RWPE1 (cell line): ENCODE results near the gene TMPRSS13.

Source experiments
- CTCF ChIA-PET: fragments of 350-600 bp; sonication (Branson Sonifier 250); formaldehyde crosslinking; extraction: SDS; loops from one replicate; lab custom pipeline; 2021; lab: Yijun Ruan, JAX
- POLR2A ChIA-PET: fragments of 400-600 bp; formaldehyde crosslinking; extraction: SDS; loops from one replicate; lab custom pipeline; 2020; ENCODE audit warnings: antibody characterized with exemption; ENCODE audit not compliant: low non-redundant PET; lab: Yijun Ruan, JAX
- DNase-seq: peaks from one replicate; pipeline ENCODE4 v3.0.0; 2012; ENCODE audit warnings: low spot score
- H3K27ac ChIP-seq: fragments of 450-650 bp; 2 replicates; pipeline ENCODE4 v1.5.1; 2017
- TF ChIP-seq, protein P1 (sequence below): fragments of 450-650 bp; conservative IDR thresholded peaks from 2 replicates; pipeline ENCODE4 v1.5.1; 2017; ENCODE audit warnings: low read depth, mild to moderate bottlenecking

Gene TMPRSS13

DNA sequence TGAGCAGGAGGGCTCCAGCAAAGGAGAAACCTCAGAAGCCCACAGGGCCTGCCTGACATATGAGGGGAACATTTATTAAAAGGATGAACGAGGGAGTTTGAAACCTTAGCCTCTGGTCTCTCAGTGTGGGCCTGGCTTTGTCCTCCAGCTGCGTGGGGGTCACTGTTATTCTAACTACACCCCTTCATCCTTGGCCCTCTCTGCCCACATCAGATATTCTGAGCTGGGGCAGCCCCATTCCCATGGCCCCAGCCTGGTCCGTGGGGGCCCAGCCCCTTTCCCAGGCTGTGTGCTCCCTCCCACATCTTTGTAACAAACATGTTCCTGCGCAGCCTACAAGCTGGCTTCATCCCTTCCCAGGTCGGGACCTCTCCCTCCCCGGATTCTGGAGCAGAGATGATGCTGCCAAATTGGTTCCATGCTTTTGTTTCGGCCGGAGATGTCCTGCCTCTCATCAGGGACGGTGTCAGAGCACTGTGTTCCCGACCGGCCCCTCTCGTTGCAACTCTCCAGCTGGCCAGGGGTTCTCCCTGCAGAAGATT lies 56.7 kb downstream of the TMPRSS13 start:
- CTCF ChIA-PET: no interaction called here
- no peak overlapping the region for H3K27ac ChIP-seq
- no peak for DNase-seq
- POLR2A ChIA-PET: no interaction called here
- TF ChIP-seq, protein P1, sequence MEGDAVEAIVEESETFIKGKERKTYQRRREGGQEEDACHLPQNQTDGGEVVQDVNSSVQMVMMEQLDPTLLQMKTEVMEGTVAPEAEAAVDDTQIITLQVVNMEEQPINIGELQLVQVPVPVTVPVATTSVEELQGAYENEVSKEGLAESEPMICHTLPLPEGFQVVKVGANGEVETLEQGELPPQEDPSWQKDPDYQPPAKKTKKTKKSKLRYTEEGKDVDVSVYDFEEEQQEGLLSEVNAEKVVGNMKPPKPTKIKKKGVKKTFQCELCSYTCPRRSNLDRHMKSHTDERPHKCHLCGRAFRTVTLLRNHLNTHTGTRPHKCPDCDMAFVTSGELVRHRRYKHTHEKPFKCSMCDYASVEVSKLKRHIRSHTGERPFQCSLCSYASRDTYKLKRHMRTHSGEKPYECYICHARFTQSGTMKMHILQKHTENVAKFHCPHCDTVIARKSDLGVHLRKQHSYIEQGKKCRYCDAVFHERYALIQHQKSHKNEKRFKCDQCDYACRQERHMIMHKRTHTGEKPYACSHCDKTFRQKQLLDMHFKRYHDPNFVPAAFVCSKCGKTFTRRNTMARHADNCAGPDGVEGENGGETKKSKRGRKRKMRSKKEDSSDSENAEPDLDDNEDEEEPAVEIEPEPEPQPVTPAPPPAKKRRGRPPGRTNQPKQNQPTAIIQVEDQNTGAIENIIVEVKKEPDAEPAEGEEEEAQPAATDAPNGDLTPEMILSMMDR: no peak

DNA sequence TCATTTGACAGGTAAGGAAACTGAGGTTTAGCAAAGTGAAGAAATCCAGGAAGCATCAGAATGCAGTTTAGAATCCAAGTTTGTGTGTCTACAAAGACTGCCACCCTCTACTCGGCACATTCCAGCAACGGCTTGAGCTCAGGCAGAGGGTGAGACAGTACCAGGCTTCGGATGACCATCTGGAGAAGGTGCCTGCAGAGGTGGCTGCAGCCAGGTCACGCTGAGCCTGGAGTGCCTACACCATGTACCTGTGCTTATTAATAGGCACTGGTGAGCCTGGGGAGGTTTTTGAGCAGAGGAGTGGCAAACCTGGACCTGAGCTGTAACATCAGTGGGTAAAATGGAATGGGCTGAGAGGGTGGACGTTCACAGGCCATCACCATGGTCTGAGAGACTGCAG lies 57.4 kb downstream of the TMPRSS13 start:
- CTCF ChIA-PET: no interaction called here
- DNase-seq: no peak
- POLR2A ChIA-PET: no interaction called here
- TF ChIP-seq, protein P1: no peak
- no peak overlapping the region for H3K27ac ChIP-seq

DNA sequence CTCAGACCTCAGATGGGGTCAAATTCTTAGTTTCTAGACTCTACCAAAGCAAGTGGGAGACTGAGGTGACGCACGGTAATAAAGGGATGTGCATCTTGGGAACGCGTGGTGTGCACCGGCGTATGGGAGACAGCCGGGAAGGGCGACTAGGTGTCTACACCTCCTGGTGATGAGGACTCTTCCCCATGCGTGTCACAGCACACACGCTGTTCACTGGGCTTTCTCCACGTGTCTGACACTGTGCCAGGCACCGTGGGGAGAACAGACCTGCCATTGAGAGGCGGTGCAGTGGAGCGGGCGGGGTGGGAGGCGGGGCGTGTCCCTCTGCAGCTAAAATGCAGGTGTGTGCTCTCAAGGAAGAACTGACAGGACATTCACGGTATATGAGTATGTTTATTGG lies 58.0 kb downstream of the TMPRSS13 start:
- TF ChIP-seq, protein P1: no peak
- H3K27ac ChIP-seq: no peak overlapping the region
- POLR2A ChIA-PET: no interaction called here
- no peak for DNase-seq
- CTCF ChIA-PET: no interaction called here

DNA sequence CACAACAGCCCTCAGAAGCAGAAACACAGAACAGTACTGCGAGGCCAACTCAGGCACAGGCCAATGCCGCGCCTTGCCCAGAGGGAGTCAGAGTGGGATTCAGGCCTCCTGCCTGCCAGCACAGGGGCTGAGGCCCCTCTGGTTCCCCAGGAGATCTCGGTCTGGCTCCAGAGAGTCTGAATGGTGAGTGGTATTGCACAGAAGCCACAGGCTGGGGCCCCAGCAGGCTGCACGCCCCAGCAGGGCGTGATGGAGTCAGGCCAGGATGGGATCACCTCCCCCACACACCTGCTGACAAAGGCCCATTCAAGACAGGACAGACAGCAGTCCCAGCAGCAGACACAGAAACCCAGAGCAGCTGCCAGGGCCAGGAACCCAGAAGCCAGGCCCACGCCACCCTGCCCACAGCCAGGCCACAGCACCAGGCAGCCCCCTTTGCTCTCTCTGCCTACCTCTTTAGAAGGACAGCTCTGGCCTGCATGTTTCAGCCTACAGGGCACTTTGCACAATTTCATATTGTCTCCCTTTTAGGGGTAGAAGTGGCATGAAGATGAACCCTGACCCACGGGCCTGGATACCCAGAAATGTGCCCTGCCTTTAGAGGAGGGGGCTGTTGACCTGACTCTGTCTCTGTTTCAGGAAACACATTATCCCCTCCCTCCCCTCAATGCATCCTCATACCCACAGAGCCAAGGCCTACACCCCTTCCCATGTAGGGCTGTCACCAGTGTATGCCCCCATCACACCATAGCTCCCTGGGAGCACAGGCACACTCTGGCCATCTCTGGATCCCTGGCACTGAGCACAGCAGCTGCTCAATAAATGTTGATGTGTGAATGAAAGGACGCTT lies 58.9 kb downstream of the TMPRSS13 start:
- H3K27ac ChIP-seq: no peak overlapping the region
- CTCF ChIA-PET: no interaction called here
- TF ChIP-seq, protein P1: no peak
- POLR2A ChIA-PET: no interaction called here
- no peak for DNase-seq

DNA sequence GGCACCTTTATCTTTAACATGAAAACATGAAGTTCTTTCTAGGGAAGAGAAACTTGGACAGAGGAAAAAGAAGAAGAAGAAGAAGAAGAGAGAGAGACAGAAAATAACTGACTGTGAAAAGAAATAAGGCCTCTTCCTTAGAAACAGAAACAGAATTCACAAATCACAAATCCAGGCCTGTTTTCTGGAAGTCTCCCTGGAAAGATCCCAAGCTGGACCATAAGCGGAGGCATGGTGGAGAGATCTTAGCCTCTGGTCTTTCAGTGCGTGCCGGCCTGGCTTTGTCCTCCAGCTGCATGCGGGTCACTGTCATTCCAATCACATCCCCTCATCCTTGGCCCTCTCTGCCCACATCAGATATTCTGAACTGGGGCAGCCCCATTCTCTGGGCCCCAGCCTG lies 59.6 kb downstream of the TMPRSS13 start:
- POLR2A ChIA-PET: no interaction called here
- H3K27ac ChIP-seq: no peak overlapping the region

DNA sequence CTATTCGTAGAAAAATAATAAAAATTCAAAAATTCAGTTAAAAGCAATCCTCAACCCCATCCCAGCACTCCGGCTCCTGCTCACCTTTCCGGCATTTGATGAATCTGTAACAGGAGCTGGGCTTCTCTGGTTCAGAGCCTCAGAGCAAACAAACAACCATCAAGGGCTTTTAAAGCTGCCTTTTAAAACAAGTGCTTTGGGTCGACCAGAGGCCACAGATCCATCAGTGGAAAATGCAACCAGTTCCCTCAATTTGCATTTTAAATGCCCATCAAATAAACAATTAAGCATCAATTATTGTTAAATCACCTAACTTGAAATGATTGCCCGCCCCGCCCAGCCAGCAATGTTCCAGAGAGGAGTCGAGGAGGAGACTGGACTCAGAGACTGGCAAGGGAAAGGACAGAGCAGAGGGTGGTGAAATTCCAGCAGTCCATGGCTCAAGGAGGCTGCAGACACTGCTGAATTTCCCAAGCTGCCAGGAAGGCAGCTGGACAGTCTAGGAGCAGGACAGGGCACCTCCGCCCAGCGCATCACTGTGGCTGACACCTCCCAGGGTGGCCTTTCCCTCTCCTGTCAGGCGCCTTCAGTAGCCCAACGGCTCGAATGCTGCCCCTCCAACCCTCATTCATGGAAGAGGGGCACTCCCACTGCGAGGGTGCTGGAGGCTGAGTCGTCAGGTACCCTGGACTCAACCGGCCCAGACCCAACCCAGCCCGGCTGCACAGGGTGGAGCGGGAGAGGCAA lies 60.2 kb downstream of the TMPRSS13 start:
- ChIA-PET CTCF (interaction anchor here (1.0 kb wide), 1 partner anchor 36 kb away, joined by 5 read pairs; no protein-coding TSS in a partner anchor), POLR2A (no interaction called here)
- TF ChIP-seq, protein P1: no peak
- DNase-seq: no peak
- no peak overlapping the region for H3K27ac ChIP-seq

More for the DNA sequence above, 59.6 kb downstream of the TMPRSS13 start:
- TF ChIP-seq, protein P1: no peak
- CTCF ChIA-PET: no interaction called here
- no peak for DNase-seq
